Kidney (tissue), 14 donors: Measurements from ENCODE around the gene ARHGAP26. TPM values are rescaled to one million over a fixed set of nuclear protein-coding genes. Genes with fewer than 3 reads are reported as not detected.

ENCODE experiments used
- DNase-seq, 5 donors: peaks; one replicate each; pipeline ENCODE4 v3.0.0-alpha.2; 2013 to 2020
- FAIRE-seq: peaks from 2 replicates; lab custom pipeline; 2012; peaks lifted over from hg19 to GRCh38; lab: Jason Lieb, UNC
- H3K27ac ChIP-seq, 2 donors: one replicate each; pipeline ENCODE4 v1.7.0; 2013; ENCODE audit warnings: low read depth in 2 of 2, low read length in 2 of 2, inconsistent platforms in 1 of 2
- H3K27me3 ChIP-seq: one replicate; pipeline ENCODE4 v1.7.1; 2013; ENCODE audit warnings: low read length, inconsistent platforms; ENCODE audit not compliant: control insufficient read depth, insufficient read depth
- H3K36me3 ChIP-seq, 3 donors: one replicate each; pipeline versions ENCODE4 v1.7.0 to v1.7.1; 2013; ENCODE audit warnings: low read length in 3 of 3, control low read depth in 1 of 3, inconsistent platforms in 1 of 3; ENCODE audit not compliant: insufficient read depth in 3 of 3, control insufficient read depth in 2 of 3
- H3K4me1 ChIP-seq, 3 donors: one replicate each; pipeline versions ENCODE4 v1.7.0 to v1.7.1; 2013; ENCODE audit warnings: low read length in 3 of 3, inconsistent platforms in 1 of 3, low read depth in 1 of 3; ENCODE audit not compliant: control insufficient read depth in 2 of 3, insufficient read depth in 2 of 3
- H3K4me3 ChIP-seq, 3 donors: one replicate each; pipeline versions ENCODE4 v1.7.0 to v1.8.1; 2013; ENCODE audit warnings: low read length in 3 of 3, control low read depth in 1 of 3, inconsistent platforms in 1 of 3
- H3K9ac ChIP-seq, 3 donors: one replicate each; pipeline versions ENCODE4 v1.7.0 to v1.7.1; 2013; ENCODE audit warnings: low read length in 3 of 3, control low read depth in 1 of 3, inconsistent platforms in 1 of 3
- H3K9me3 ChIP-seq, 3 donors: one replicate each; pipeline versions ENCODE4 v1.7.0 to v1.7.1; 2013; ENCODE audit warnings: low read length in 3 of 3, control low read depth in 1 of 3, inconsistent platforms in 1 of 3; ENCODE audit not compliant: control insufficient read depth in 2 of 3, insufficient read depth in 1 of 3
- CTCF ChIP-seq: IDR thresholded peaks from 3 replicates; pipeline ENCODE4 v1.5.1; 2012; ENCODE audit warnings: mild to moderate bottlenecking, moderate library complexity, borderline replicate concordance; ENCODE audit not compliant: insufficient read depth; ENCODE audit errors: extremely low read depth
- intact Hi-C: fragments of 100-400 bp; cut with DNase I; formaldehyde crosslinking; loops from one replicate; pipeline ENCODE4 v1.11.1; 2022
- polyA plus RNA-seq: library from polyadenylated mRNA; stranded (reverse); fragments of 350-450 nt; fragmentation: Illumina TruSeq; extraction: RNeasy Lipid Tissue Mini Kit (QIAGEN cat#74804); gene quantifications from one replicate; pipeline ENCODE4 v1.2.3, GENCODE V29; 2014; ENCODE audit warnings: low read depth, low replicate concordance; ENCODE audit not compliant: insufficient read depth
- total RNA-seq: library from RNA; stranded (reverse); fragmentation: NEBNext Ultra II Directional; extraction: Animal tissue kit (Norgen Biotek cat#: 25700); gene quantifications from one replicate; pipeline ENCODE4 v1.2.1, GENCODE V29; 2021
- donor health status: control.
- donor health status: control.
- donor health status: control.
- donor health status: control.
- donor health status: control.
- donor health status: DM: yes; HTN: yes; CAD: no.
- donor health status: Normal renal cell carcinoma (clear cell type).

The ARHGAP26 gene
- total and polyA plus RNA-seq, 2 donors from 2014 or later: 2.5 to 85.7 TPM

- DNase-seq: no peak
- H3K36me3 ChIP-seq: peaks cover 0 to 4% (median 0%) of the 10 kb centered on the region in 3 donors
- no peak overlapping the region for H3K4me3 ChIP-seq
- no peaks in the 10 kb centered on the region for H3K9me3 ChIP-seq
- H3K9ac ChIP-seq: no peak overlapping the region
- intact Hi-C loops: no loop called here
- H3K27ac ChIP-seq: no peak overlapping the region
- peaks cover 0 to 4% (median 0%) of the 10 kb centered on the region in 3 donors for H3K4me1 ChIP-seq
- H3K27me3 ChIP-seq: no peaks in the 10 kb centered on the region
- TF ChIP-seq CTCF: no peak
- no peak for FAIRE-seq
Observed at GRCh38 chr5:142908659-142909058, 138.5 kb downstream of the ARHGAP26 start.

- DNase-seq (no peak), FAIRE-seq (no peak)
- Histone ChIP-seq H3K27me3 (no peaks in the 10 kb centered on the region), H3K9me3 (no peaks in the 10 kb centered on the region), H3K36me3 (peaks cover 0 to 4% (median 0%) of the 10 kb centered on the region in 3 donors), H3K27ac (no peak overlapping the region), H3K4me1 (peaks cover 0 to 4% (median 0%) of the 10 kb centered on the region in 3 donors), H3K9ac (no peak overlapping the region), H3K4me3 (no peak overlapping the region)
- no peak for TF ChIP-seq CTCF
- intact Hi-C loops: no loop called here
Observed at GRCh38 chr5:142910128-142910527, 140.0 kb downstream of the ARHGAP26 start.

DNA sequence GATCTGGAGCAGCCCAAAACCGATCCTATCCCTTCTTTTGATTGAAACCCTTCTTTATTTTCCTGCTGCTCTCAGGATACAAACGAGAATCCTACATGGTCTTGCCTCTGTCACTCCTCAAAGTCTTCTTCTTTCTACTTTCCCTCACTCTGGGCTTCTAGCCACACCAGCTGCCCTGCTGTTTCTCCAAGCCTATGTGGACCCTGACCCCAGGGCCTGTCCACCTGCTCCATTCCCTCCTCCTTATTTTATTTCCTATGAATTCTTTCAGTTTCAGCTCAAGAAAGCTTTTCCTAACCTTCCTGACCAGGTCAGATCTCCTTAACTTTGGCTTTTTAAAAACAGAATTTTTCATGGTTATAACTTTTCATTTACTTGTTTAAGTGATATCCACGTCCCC is 141.0 kb downstream of the ARHGAP26 start:
- DNase-seq: no peak
- no peak overlapping the region for H3K4me3 ChIP-seq
- FAIRE-seq: no peak
- H3K4me1 ChIP-seq: peaks cover 0 to 4% (median 0%) of the 10 kb centered on the region in 3 donors
- TF ChIP-seq CTCF: no peak
- H3K27me3 ChIP-seq: no peaks in the 10 kb centered on the region
- H3K36me3 ChIP-seq: peaks cover 0 to 4% (median 0%) of the 10 kb centered on the region in 3 donors
- intact Hi-C loops: no loop called here
- H3K9me3 ChIP-seq: no peaks in the 10 kb centered on the region
- H3K27ac ChIP-seq: no peak overlapping the region
- H3K9ac ChIP-seq: no peak overlapping the region

GRCh38 chr5:142911775-142912174 is 141.6 kb downstream of the ARHGAP26 start:
- FAIRE-seq (no peak), DNase-seq (no peak)
- Histone ChIP-seq H3K4me3 (no peak overlapping the region), H3K27me3 (no peaks in the 10 kb centered on the region), H3K36me3 (peaks cover 0 to 4% (median 0%) of the 10 kb centered on the region in 3 donors), H3K27ac (no peak overlapping the region), H3K9ac (no peak overlapping the region), H3K4me1 (peaks cover 0 to 4% (median 0%) of the 10 kb centered on the region in 3 donors), H3K9me3 (no peaks in the 10 kb centered on the region)
- no peak for TF ChIP-seq CTCF
- intact Hi-C loops: no loop called here
